GM12878 (cell line): ENCODE measurements around the gene BCKDHA. TPM values are rescaled to one million over a fixed set of nuclear protein-coding genes. Genes with fewer than 3 reads are reported as not detected.

ENCODE experiments used
- ATAC-seq: fragments of 200-7000 bp; cut with Tn5 transposase; 3 replicates; pipeline ENCODE4 v1.9.1; 2020; ENCODE audit warnings: mild to moderate bottlenecking, moderate library complexity
- BruUV-seq: library from RNA; stranded (reverse); fragments of 400-500 nt; replicated peaks from 2 replicates; lab custom pipeline; 2021; lab: Mats Ljungman, UMichigan
- CTCF ChIA-PET: fragments of 300-600 bp; sonication (Branson Sonifier 250); formaldehyde crosslinking; extraction: SDS; loops from one replicate; lab custom pipeline; 2021; ENCODE audit warnings: inconsistent platforms; lab: Yijun Ruan, JAX
- POLR2A ChIA-PET: fragments of 350-600 bp; formaldehyde crosslinking; extraction: SDS; loops from one replicate; lab custom pipeline; 2021; ENCODE audit warnings: inconsistent platforms; lab: Charles Lee
- RAD21 ChIA-PET: fragments of 300-600 bp; sonication (Branson Sonifier 250); formaldehyde crosslinking; loops from one replicate; lab custom pipeline; 2023; ENCODE audit warnings: antibody characterized with exemption; ENCODE audit not compliant: unreplicated experiment; lab: Charles Lee
- SMC1A ChIA-PET: fragments of 300-600 bp; sonication (Branson Sonifier 250); formaldehyde crosslinking; loops from one replicate; lab custom pipeline; 2023; ENCODE audit not compliant: unreplicated experiment, uncharacterized antibody; lab: Charles Lee
- DNase-seq: peaks from one replicate; pipeline ENCODE4 v3.0.0-alpha.2; 2011; ENCODE audit warnings: low read depth, low spot score
- FAIRE-seq: peaks from 3 replicates; lab custom pipeline; 2011; peaks lifted over from hg19 to GRCh38; lab: Jason Lieb, UNC
- H2AFZ ChIP-seq: 2 replicates; pipeline ENCODE4 v1.6.0; 2011; ENCODE audit warnings: low read depth, low read length, control low read depth; ENCODE audit not compliant: control insufficient read depth
- H3K27ac ChIP-seq: 2 replicates; pipeline ENCODE4 v1.5.1; 2011; ENCODE audit warnings: control low read depth; ENCODE audit not compliant: control insufficient read depth, insufficient read depth
- H3K27me3 ChIP-seq, 2 experiments: replicated peaks in 1 of 2; 2 replicates each; pipeline versions ENCODE4 v1.6.0 to v1.6.1; 2011; ENCODE audit warnings: low read length in 1 of 2; ENCODE audit not compliant: control insufficient read depth in 2 of 2, insufficient read depth in 2 of 2
- H3K36me3 ChIP-seq, 2 experiments: 2 replicates each; pipeline ENCODE4 v1.5.1; 2011; ENCODE audit warnings: low read length in 1 of 2; ENCODE audit not compliant: control insufficient read depth in 2 of 2, insufficient read depth in 2 of 2
- H3K4me1 ChIP-seq: 2 replicates; pipeline ENCODE4 v1.6.1; 2011; ENCODE audit warnings: mild to moderate bottlenecking, low read length, moderate library complexity, mixed read lengths; ENCODE audit not compliant: control insufficient read depth, insufficient read depth
- H3K4me2 ChIP-seq: 2 replicates; pipeline ENCODE4 v1.6.0; 2011; ENCODE audit warnings: control low read depth; ENCODE audit not compliant: control insufficient read depth, insufficient read depth
- H3K4me3 ChIP-seq: fragments of 200-600 bp; sonication (generic); 2 replicates; pipeline ENCODE4 v1.5.1; 2016
- H3K79me2 ChIP-seq: 2 replicates; pipeline ENCODE4 v1.6.0; 2011; ENCODE audit warnings: low read length; ENCODE audit not compliant: control insufficient read depth, insufficient read depth
- H3K9ac ChIP-seq: 2 replicates; pipeline ENCODE4 v1.8.0; 2011; ENCODE audit warnings: low read length, control low read depth, mixed read lengths; ENCODE audit not compliant: control insufficient read depth, insufficient read depth
- H3K9me3 ChIP-seq: replicated peaks from 3 replicates; pipeline ENCODE4 v1.5.1; 2011; ENCODE audit warnings: mild to moderate bottlenecking, low read length; ENCODE audit not compliant: control insufficient read depth, insufficient read depth
- H4K20me1 ChIP-seq: 2 replicates; pipeline ENCODE4 v1.6.0; 2011; ENCODE audit not compliant: control insufficient read depth, insufficient read depth
- BHLHE40 ChIP-seq, 2 experiments: fragments of 450-650 bp in 1 of 2; IDR thresholded peaks; 2 replicates each; pipeline ENCODE4 v1.6.1; 2011 to 2017; ENCODE audit warnings: low read depth in 2 of 2, borderline replicate concordance in 1 of 2, improper control_type of control experiment in 1 of 2, low read length in 1 of 2, mild to moderate bottlenecking in 1 of 2
- MTA3 ChIP-seq: IDR thresholded peaks from 2 replicates; pipeline ENCODE4 v1.6.1; 2012; ENCODE audit warnings: low read length, inconsistent platforms, borderline replicate concordance
- NR2F1 ChIP-seq: fragments of 450-650 bp; conservative IDR thresholded peaks from 2 replicates; pipeline ENCODE4 v1.6.1; 2017; ENCODE audit warnings: mild to moderate bottlenecking
- YY1 ChIP-seq: IDR thresholded peaks from 2 replicates; pipeline ENCODE4 v1.6.1; 2011; ENCODE audit warnings: low read depth, mild to moderate bottlenecking, low read length
- ZBED1 ChIP-seq: IDR thresholded peaks from 2 replicates; pipeline ENCODE4 v1.6.1; 2016; ENCODE audit warnings: borderline replicate concordance
- ZBTB11 ChIP-seq: fragments of 450-650 bp; formaldehyde crosslinking; IDR thresholded peaks from 2 replicates; pipeline ENCODE4 v1.5.0; 2022; ENCODE audit warnings: mild to moderate bottlenecking, missing genetic modification characterization
- ZNF217 ChIP-seq: fragments of 450-650 bp; IDR thresholded peaks from 2 replicates; pipeline ENCODE4 v1.6.1; 2017; ENCODE audit warnings: antibody characterized with exemption, mild to moderate bottlenecking
- ZNF592 ChIP-seq: fragments of 450-650 bp; IDR thresholded peaks from 2 replicates; pipeline ENCODE4 v1.6.1; 2017; ENCODE audit warnings: mild to moderate bottlenecking, moderate library complexity
- WGBS: methylation state at CpG from one replicate; pipeline ENCODE4 v1.1.6; 2016; ENCODE audit warnings: low lambda C conversion rate; ENCODE audit not compliant: insufficient replicate concordance, insufficient coverage; ENCODE audit errors: missing lambda C conversion rate; 5-methylcytosine and 5-hydroxymethylcytosine counted together
- in situ Hi-C: fragments of 300-500 bp; cut with MboI; formaldehyde crosslinking; loops from 9 replicates; pipeline ENCODE4 v1.14.3; 2018; ENCODE audit warnings: mixed read lengths
- intact Hi-C: fragments of 100-400 bp; cut with micrococcal nuclease; formaldehyde crosslinking; loops from one replicate; pipeline ENCODE4 v1.14.2; 2022; ENCODE audit not compliant: unreplicated experiment
- polyA plus RNA-seq, 11 experiments: library from polyadenylated mRNA; depleted of rRNA in 4 of 11; unstranded in 6 of 11; stranded (reverse) in 5 of 11; fragments of >200 nt; fragmentation: Nextera tagmentation in 4 of 11; fragmentation: Illumina TruSeq in 1 of 11; extraction: Ambion mirVana in 4 of 11; extraction: Trizol in 1 of 11; gene quantifications; 1 replicate in 1 of 11; 2 replicates in 10 of 11; pipeline versions ENCODE4 v1.2.1 to v1.2.3, GENCODE V29; 2011 to 2016; ENCODE audit warnings: inconsistent platforms in 2 of 11, missing spikeins in 2 of 11, low read depth in 1 of 11
- total RNA-seq, 4 experiments: library from RNA; depleted of rRNA in 3 of 4; stranded (reverse); fragments of >200 nt in 3 of 4; fragmentation: Illumina TruSeq in 1 of 4; extraction: Trizol in 1 of 4; gene quantifications; 2 replicates each; pipeline versions ENCODE4 v1.2.1 to v1.2.3, GENCODE V29; 2013 to 2021
- TF ChIP-seq, protein P1 (sequence below): fragments of 450-650 bp; IDR thresholded peaks from 2 replicates; pipeline ENCODE4 v1.6.1; 2018; ENCODE audit warnings: mild to moderate bottlenecking, low read depth, moderate library complexity; ENCODE audit not compliant: partially characterized antibody
- TF ChIP-seq, protein P2 (sequence below): IDR thresholded peaks from 2 replicates; pipeline ENCODE4 v1.6.1; 2012; ENCODE audit warnings: low read depth, low read length, improper control_type of control experiment
- TF ChIP-seq, protein P3 (sequence below): IDR thresholded peaks from 2 replicates; pipeline ENCODE4 v1.6.1; 2012; ENCODE audit warnings: low read depth, low read length, improper control_type of control experiment

Gene BCKDHA
- total and polyA plus RNA-seq, 10 of the 15 experiments (the other 5 are each of a cell fraction or from before 2014, with no cell fraction given), result 9.9 to 107 (median 46.4) TPM

DNA sequence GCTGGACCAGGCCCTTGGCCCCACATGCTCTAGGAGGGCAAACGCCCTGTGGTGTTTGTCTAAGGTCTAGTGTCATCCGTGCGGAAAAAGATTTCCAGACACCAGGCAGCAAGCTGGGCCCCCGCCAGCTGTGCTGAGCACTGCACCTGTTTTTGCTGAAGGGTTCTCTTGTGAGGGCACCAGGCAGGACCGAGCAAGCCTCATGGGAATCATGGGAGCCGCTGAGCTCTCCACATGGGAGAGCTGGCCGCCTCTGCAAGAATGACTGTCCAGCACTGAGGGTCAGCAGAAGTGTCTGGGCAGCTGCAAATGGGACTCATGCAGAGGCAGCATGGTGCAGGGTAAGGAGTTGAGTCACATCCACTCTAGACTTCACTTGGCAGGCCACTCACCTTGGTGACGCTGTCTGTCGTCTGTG, 17.5 kb downstream of the BCKDHA start:
- H3K27me3 ChIP-seq, result no peaks in the 10 kb centered on the region
- FAIRE-seq, result no peak
- intact Hi-C loops, result no loop called here
- TF ChIP-seq, protein P1, sequence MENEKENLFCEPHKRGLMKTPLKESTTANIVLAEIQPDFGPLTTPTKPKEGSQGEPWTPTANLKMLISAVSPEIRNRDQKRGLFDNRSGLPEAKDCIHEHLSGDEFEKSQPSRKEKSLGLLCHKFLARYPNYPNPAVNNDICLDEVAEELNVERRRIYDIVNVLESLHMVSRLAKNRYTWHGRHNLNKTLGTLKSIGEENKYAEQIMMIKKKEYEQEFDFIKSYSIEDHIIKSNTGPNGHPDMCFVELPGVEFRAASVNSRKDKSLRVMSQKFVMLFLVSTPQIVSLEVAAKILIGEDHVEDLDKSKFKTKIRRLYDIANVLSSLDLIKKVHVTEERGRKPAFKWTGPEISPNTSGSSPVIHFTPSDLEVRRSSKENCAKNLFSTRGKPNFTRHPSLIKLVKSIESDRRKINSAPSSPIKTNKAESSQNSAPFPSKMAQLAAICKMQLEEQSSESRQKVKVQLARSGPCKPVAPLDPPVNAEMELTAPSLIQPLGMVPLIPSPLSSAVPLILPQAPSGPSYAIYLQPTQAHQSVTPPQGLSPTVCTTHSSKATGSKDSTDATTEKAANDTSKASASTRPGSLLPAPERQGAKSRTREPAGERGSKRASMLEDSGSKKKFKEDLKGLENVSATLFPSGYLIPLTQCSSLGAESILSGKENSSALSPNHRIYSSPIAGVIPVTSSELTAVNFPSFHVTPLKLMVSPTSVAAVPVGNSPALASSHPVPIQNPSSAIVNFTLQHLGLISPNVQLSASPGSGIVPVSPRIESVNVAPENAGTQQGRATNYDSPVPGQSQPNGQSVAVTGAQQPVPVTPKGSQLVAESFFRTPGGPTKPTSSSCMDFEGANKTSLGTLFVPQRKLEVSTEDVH, result no peak
- TF ChIP-seq YY1, result no peak
- TF ChIP-seq ZNF217, result no peak
- no peak for TF ChIP-seq MTA3
- TF ChIP-seq NR2F1, result no peak
- no peak for TF ChIP-seq ZBED1
- TF ChIP-seq BHLHE40 (IDR thresholded peaks at IDR 0.05; ENCODE audit: borderline replicate concordance in 1 of 2, low read depth in 2 of 2, low read length in 1 of 2), result no peak
- no peak for TF ChIP-seq ZNF592
- TF ChIP-seq, protein P2, sequence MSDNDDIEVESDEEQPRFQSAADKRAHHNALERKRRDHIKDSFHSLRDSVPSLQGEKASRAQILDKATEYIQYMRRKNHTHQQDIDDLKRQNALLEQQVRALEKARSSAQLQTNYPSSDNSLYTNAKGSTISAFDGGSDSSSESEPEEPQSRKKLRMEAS, result no peak
- no peak for TF ChIP-seq ZBTB11 (CRISPR knock-in tag)
- TF ChIP-seq, protein P3, sequence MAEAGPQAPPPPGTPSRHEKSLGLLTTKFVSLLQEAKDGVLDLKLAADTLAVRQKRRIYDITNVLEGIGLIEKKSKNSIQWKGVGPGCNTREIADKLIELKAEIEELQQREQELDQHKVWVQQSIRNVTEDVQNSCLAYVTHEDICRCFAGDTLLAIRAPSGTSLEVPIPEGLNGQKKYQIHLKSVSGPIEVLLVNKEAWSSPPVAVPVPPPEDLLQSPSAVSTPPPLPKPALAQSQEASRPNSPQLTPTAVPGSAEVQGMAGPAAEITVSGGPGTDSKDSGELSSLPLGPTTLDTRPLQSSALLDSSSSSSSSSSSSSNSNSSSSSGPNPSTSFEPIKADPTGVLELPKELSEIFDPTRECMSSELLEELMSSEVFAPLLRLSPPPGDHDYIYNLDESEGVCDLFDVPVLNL, result no peak
- no peak for DNase-seq
- CTCF ChIA-PET, result no interaction called here
- WGBS, result 94% methylated on average over 9 of the region's 9 CpGs
- POLR2A ChIA-PET, result no interaction called here
- no peak overlapping the region for H3K27ac ChIP-seq
- no peaks in the 10 kb centered on the region; the same call in 1 of the 2 replicates for H3K79me2 ChIP-seq
- in situ Hi-C loops, result no loop called here
- RAD21 ChIA-PET, result no interaction called here
- no peak overlapping the region for H2AFZ ChIP-seq
- no peaks in the 10 kb centered on the region for H4K20me1 ChIP-seq
- no peak overlapping the region for H3K4me3 ChIP-seq
- no peak for ATAC-seq
- no TSS peak for BruUV-seq
- H3K9me3 ChIP-seq, result no peaks in the 10 kb centered on the region
- H3K4me1 ChIP-seq, result peaks cover 2% of the 10 kb centered on the region
- H3K9ac ChIP-seq, result no peak overlapping the region
- peaks cover 6 to 11% of the 10 kb centered on the region in 2 experiments; a peak in 3 of 4 replicates for H3K36me3 ChIP-seq
- SMC1A ChIA-PET, result interaction anchor here (0.5 kb wide), 1 partner anchor 138 kb away, joined by 3 read pairs; no protein-coding TSS in a partner anchor
- H3K4me2 ChIP-seq, result no peak overlapping the region
